ENCODE measurements around the gene PSMG4.

PSMG4 gene

DNA sequence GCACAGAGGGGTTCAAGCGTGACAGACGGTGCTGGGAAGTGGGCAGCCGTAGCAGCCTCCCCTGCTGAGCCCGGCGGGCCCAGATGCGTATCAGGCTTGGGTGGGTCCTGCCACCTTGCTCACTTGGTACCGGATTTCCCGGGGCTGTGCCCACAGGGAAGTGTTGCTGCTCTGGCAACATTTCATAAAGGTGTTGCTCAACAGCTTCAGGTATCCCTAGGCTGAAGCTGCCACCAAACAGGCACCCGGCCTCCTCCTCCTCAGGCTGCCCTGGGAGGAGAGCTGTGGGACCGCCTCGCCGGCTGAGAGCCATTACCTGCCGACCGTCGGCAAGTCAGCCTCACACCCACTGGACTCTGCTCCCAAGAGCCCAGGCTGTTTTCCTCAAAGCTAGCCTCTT, 11.5 kb downstream of the PSMG4 start:
- TF ChIP-seq TAF1 (IDR thresholded peaks at IDR 0.05; ENCODE audit: low read depth, low read length) = no peak
- no peak for TF ChIP-seq POU2F2 (IDR thresholded peaks at IDR 0.05; ENCODE audit: low read depth, low read length)
- TF ChIP-seq PAX5 (IDR thresholded peaks at IDR 0.05; ENCODE audit: insufficient read depth, low read length, severe bottlenecking) = no peak
- no peak for TF ChIP-seq POLR2A (IDR thresholded peaks at IDR 0.05; ENCODE audit: low read depth, low read length)
- TF ChIP-seq SPI1 (IDR thresholded peaks at IDR 0.05; ENCODE audit: low read depth, low read length) = no peak
- TF ChIP-seq POLR2AphosphoS5 (IDR thresholded peaks at IDR 0.05; ENCODE audit: low read depth, low read length) = no peak
- no peak for FAIRE-seq
- DNase-seq (ENCODE audit: insufficient read length, low spot score) = no peak

DNA sequence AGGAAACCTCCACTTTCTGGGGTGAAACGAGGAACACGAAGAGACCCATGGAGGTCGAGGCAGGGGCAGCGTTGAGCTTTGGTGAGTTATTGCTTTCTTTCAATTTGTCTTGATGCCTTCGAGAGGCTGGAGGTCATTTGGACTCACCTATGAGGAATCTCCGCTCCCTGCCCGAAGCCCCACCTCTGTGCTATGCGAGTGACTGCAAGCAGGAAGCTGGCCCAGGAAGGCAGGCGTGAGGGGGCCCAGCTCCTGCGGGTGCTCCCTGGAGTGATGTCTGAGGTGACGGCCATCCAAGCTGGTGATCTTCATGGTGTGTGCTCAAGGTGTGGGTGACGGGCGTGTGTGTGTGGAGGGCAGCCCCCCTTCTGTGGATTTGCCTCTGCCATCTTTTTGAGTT, 13.0 kb downstream of the PSMG4 start:
- TF ChIP-seq POU2F2 (IDR thresholded peaks at IDR 0.05; ENCODE audit: low read depth, low read length) = no peak
- no peak for TF ChIP-seq SPI1 (IDR thresholded peaks at IDR 0.05; ENCODE audit: low read depth, low read length)
- no peak for TF ChIP-seq PAX5 (IDR thresholded peaks at IDR 0.05; ENCODE audit: insufficient read depth, low read length, severe bottlenecking)
- no peak for TF ChIP-seq POLR2A (IDR thresholded peaks at IDR 0.05; ENCODE audit: low read depth, low read length)
- TF ChIP-seq TAF1 (IDR thresholded peaks at IDR 0.05; ENCODE audit: low read depth, low read length) = no peak
- TF ChIP-seq POLR2AphosphoS5 (IDR thresholded peaks at IDR 0.05; ENCODE audit: low read depth, low read length) = no peak
- no peak for DNase-seq (ENCODE audit: insufficient read length, low spot score)
- FAIRE-seq = no peak

DNA sequence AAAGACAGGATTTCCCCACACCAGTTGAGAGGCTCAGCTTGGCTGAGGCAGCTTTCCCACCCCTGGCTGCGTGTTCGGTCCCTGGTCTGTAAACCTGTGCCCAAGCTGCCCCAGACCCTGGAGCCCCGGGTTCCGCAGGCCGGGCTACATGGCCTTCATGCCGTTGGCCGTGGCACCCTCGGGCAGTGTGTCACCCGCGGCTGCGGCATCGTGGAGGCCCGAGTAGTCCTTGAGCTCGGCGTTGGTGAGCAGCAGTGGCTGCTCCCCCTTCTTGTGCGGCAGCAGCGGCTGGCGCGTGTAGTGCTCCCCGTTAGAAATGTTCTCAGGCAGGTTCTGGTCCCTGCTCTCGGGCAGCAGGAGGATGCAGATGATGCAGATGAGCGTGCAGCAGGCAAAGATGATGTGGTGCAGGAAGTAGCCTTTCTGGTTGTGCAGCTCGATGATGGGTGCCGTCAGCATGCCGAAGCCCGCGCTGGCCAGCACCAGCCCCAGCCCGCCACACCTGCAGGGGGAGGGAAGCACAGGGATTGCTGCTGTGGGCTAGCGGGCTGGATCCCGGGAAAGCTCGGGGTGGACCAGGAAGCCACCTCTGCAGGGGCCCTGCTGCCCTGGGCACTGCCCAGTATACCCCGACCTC, 14.3 kb downstream of the PSMG4 start:
- DNase-seq (ENCODE audit: insufficient read length, low spot score) (no peak), FAIRE-seq (no peak)
- TF ChIP-seq SPI1 (IDR thresholded peaks at IDR 0.05; ENCODE audit: low read depth, low read length) (no peak), TAF1 (IDR thresholded peaks at IDR 0.05; ENCODE audit: low read depth, low read length) (no peak), POLR2AphosphoS5 (IDR thresholded peaks at IDR 0.05; ENCODE audit: low read depth, low read length) (no peak), PAX5 (IDR thresholded peaks at IDR 0.05; ENCODE audit: insufficient read depth, low read length, severe bottlenecking) (no peak), POU2F2 (IDR thresholded peaks at IDR 0.05; ENCODE audit: low read depth, low read length) (no peak), POLR2A (IDR thresholded peaks at IDR 0.05; ENCODE audit: low read depth, low read length) (no peak)

DNA sequence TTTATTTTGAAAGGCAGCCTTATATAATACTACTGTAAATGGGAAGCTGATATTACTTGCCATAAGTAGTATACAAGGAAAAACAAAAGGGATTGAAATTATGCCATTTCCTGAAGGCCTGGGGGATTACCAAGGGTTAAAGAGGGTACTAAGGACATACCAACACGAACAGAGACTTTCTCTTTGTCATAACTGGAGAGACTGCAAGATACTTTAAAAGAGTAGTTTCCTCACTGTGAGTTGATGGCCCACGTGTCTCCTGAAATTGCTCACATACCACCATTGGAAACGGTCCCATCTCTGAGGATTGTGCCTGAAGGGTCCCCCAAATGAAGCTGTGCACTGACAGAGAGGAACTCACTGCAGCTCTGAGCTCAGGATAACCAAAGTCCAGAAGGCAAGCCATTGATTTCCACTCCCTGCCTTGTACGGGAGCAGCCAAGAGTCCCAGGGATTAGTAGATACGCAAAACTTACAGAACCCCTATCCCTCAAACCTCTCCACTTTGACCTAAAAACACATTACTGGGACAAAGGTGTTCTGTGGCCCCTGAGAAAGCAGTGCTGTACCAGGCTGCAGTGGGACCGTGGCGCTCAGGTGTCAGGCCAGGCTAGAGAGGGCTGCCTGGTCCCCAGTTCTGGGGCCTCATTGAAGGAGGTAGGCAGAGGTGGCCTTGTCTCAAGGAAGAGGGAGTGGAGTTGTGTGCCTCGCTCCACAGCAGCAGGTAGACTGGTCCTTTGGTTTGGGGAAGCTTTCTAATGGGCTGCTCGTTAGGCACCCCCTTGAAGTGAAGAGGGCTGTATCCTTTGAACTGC, 15.2 kb downstream of the PSMG4 start:
- DNase-seq (ENCODE audit: insufficient read length, low spot score) (no peak), FAIRE-seq (no peak)
- TF ChIP-seq POLR2A (IDR thresholded peaks at IDR 0.05; ENCODE audit: low read depth, low read length) (no peak), POU2F2 (IDR thresholded peaks at IDR 0.05; ENCODE audit: low read depth, low read length) (no peak)

DNA sequence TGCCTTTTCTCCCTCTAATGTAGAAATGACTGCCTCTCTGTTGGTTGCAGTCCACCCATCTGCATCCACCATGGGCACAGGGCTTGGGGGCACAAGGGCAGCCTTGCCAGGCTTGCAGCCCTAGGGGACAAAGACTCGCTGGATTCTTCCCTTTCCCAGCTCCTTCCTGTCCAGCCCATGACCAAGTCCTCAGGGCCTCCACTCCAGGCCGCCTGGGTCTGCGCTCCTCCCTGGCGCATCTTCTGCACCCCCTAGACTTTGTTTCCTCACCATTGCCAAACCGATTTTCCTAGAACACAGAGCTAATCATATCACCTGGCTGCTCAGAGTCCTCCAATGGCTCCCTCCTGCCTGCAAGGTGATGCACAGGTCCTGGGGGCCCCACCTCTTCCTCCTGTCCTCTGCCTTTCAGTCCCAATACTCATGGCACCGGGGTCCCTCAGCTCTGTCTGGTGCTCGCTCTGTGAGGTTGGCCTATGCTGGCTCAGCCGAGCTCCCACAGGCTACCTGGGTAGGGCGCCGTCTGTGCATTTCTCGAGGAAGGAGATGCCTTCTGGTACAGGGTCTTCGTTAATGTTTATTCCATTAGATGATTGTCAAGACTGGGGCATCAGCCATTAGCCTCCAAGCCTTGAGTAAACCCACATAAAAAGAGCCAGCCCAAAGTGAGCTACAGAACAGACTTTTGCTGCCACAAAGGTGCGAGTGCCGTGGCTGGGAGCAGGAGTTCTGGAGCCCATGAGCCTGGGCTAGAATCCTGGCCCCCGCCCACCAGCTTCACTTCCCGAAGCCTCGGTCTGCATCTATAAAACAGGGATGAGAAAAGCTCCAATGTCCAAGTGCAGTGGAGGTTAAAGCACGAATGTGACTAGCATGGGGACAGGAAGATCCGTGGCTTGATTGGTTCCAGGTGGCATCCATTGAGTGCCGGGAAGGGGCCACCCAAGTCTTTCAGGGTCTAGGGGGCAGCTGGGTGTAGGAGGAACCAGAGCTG, 17.7 kb downstream of the PSMG4 start:
- no peak for FAIRE-seq
- no peak for DNase-seq (ENCODE audit: insufficient read length, low spot score)
- TF ChIP-seq SPI1 (IDR thresholded peaks at IDR 0.05; ENCODE audit: low read depth, low read length) = no peak

DNA sequence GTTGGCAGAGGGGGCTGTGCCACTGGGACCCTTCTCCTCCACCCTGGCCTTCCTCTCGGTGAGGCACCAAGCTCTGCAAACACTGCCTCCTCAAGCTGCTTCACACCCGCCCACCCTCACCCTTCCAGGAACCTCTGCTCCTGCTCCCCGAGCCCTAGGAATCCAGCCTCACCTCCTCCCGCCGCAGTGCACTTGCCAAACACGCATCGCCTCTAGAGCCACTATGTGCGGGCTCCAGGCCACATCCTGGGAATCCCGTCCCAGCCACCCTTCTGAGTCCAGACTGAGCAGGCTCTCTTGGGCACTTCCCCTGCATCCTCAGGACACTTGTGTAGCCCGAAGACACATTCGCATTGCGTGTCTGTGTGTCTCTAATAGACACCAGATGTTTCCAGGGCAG, 18.5 kb downstream of the PSMG4 start:
- no peak for TF ChIP-seq POU2F2 (IDR thresholded peaks at IDR 0.05; ENCODE audit: low read depth, low read length)
- TF ChIP-seq TAF1 (IDR thresholded peaks at IDR 0.05; ENCODE audit: low read depth, low read length) = no peak
- TF ChIP-seq SPI1 (IDR thresholded peaks at IDR 0.05; ENCODE audit: low read depth, low read length) = no peak
- TF ChIP-seq POLR2AphosphoS5 (IDR thresholded peaks at IDR 0.05; ENCODE audit: low read depth, low read length) = no peak
- no peak for DNase-seq (ENCODE audit: insufficient read length, low spot score)
- no peak for FAIRE-seq

DNA sequence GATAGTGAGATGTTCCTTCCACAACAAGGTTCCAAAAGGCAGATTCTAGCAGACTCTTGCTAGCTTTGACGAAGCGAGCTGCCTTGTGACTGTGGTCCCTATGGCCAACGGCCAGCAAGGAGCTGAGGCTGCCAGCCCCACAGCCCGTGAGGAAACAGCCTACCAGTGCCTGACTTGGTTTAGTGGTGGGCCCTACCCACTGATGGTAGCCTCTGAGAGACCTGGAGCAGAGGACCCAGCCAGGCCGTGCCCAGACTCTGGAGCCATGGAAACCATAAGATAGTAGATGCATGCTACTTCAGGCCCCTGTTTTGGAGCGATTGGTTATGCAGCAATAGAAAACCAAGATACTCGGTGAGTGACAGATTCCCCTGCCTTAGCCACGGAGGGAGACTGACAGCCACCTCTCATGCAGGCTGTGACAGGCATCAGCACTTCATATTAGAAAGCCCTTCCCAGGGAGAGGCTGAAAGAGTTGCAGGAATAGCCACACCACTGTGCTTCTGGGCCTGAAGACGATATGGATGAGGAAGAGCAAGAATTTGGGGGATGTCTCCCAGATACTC, 19.2 kb downstream of the PSMG4 start:
- DNase-seq (ENCODE audit: insufficient read length, low spot score) (no peak), FAIRE-seq (no peak)
- TF ChIP-seq POU2F2 (IDR thresholded peaks at IDR 0.05; ENCODE audit: low read depth, low read length) (no peak), SPI1 (IDR thresholded peaks at IDR 0.05; ENCODE audit: low read depth, low read length) (no peak), PAX5 (IDR thresholded peaks at IDR 0.05; ENCODE audit: insufficient read depth, low read length, severe bottlenecking) (no peak), POLR2A (IDR thresholded peaks at IDR 0.05; ENCODE audit: low read depth, low read length) (no peak), TAF1 (IDR thresholded peaks at IDR 0.05; ENCODE audit: low read depth, low read length) (no peak), POLR2AphosphoS5 (IDR thresholded peaks at IDR 0.05; ENCODE audit: low read depth, low read length) (no peak)

DNA sequence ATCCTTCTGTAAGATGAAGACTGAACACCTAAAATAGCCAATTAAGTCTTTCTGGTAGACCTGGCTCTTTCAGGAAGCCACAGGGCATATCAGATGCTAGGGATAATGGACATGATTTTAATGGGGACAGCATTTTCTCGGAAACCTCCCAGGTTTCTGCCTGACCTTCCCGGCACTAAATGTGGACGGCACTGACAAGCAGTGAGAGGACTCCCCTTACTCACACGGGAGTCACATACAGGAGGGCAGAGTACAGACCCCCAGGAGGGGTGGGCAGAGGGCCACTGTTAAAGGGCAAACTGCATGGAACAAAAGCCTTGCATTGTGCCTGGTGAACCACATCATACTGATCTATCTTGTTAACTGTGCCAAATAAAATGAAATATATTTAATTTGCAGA, 19.9 kb downstream of the PSMG4 start:
- TF ChIP-seq POU2F2 (IDR thresholded peaks at IDR 0.05; ENCODE audit: low read depth, low read length) (no peak), PAX5 (IDR thresholded peaks at IDR 0.05; ENCODE audit: insufficient read depth, low read length, severe bottlenecking) (no peak), TAF1 (IDR thresholded peaks at IDR 0.05; ENCODE audit: low read depth, low read length) (no peak), SPI1 (IDR thresholded peaks at IDR 0.05; ENCODE audit: low read depth, low read length) (no peak), POLR2AphosphoS5 (IDR thresholded peaks at IDR 0.05; ENCODE audit: low read depth, low read length) (no peak), POLR2A (IDR thresholded peaks at IDR 0.05; ENCODE audit: low read depth, low read length) (no peak)
- no peak for DNase-seq (ENCODE audit: insufficient read length, low spot score)
- FAIRE-seq = no peak

DNA sequence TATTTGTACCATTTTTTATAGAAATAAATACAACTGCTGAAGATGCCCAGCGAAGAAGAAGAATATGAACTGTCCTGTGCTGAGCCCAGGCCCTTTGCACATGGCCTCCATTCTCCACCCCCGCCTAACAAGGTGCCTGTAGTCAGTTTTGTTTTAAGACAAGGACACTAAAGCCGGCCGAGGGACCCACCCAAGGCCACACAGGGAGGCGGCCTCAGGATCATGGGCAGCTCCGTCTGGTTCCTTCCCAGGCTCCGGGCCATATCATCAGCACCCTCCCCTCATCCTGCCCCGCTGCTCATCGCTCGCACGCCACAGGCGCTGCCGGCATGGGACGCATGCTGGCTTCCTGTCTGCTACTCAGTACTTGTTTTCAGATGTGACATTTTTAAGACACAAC, 21.3 kb downstream of the PSMG4 start:
- FAIRE-seq (no peak), DNase-seq (ENCODE audit: insufficient read length, low spot score) (no peak)

More for the DNA sequence above, 21.3 kb downstream of the PSMG4 start:
- TF ChIP-seq POLR2AphosphoS5 (IDR thresholded peaks at IDR 0.05; ENCODE audit: low read depth, low read length) (no peak), TAF1 (IDR thresholded peaks at IDR 0.05; ENCODE audit: low read depth, low read length) (no peak), POU2F2 (IDR thresholded peaks at IDR 0.05; ENCODE audit: low read depth, low read length) (no peak), POLR2A (IDR thresholded peaks at IDR 0.05; ENCODE audit: low read depth, low read length) (no peak), SPI1 (IDR thresholded peaks at IDR 0.05; ENCODE audit: low read depth, low read length) (no peak), PAX5 (IDR thresholded peaks at IDR 0.05; ENCODE audit: insufficient read depth, low read length, severe bottlenecking) (no peak)
